Endothelial cell of umbilical vein (primary cell): ENCODE results near the gene PHF23. TPM values are rescaled to one million over a fixed set of nuclear protein-coding genes. Genes with fewer than 3 reads are reported as not detected.

Source experiments
- BruUV-seq: library from RNA; stranded (reverse); fragments of 400-500 nt; replicated peaks from 2 replicates; lab custom pipeline; 2021; lab: Mats Ljungman, UMichigan
- CTCF ChIA-PET: fragments of 300-600, 350-600 bp; sonication (Branson Sonifier 250); formaldehyde crosslinking; loops from one replicate; lab custom pipeline; 2021; ENCODE audit warnings: antibody characterized with exemption, inconsistent platforms; lab: Charles Lee
- POLR2A ChIA-PET: fragments of 300-600, 350-600 bp; sonication (Branson Sonifier 250); formaldehyde crosslinking; loops from one replicate; lab custom pipeline; 2021; ENCODE audit warnings: antibody characterized with exemption, inconsistent platforms; lab: Charles Lee
- DNase-seq: peaks from one replicate; pipeline ENCODE4 v3.0.0-alpha.2; 2011; ENCODE audit warnings: low read depth, low spot score
- FAIRE-seq: peaks from 2 replicates; lab custom pipeline; 2011; peaks lifted over from hg19 to GRCh38; lab: Jason Lieb, UNC
- H2AFZ ChIP-seq: 2 replicates; pipeline ENCODE4 v1.6.0; 2012; ENCODE audit warnings: low read depth, low read length, control low read depth, inconsistent platforms
- H3K27ac ChIP-seq: 2 replicates; pipeline ENCODE4 v1.5.1; 2011; ENCODE audit warnings: low read depth, mild to moderate bottlenecking, control low read depth, low read length, moderate library complexity; ENCODE audit not compliant: insufficient read depth
- H3K27me3 ChIP-seq, 2 experiments: 2 replicates each; pipeline versions ENCODE4 v1.6.0 to v1.6.1; 2011; ENCODE audit warnings: low read length in 2 of 2, mixed read lengths in 1 of 2; ENCODE audit not compliant: control insufficient read depth in 2 of 2, insufficient read depth in 2 of 2
- H3K36me3 ChIP-seq, 2 experiments: 2 replicates in 1 of 2; 3 replicates in 1 of 2; pipeline ENCODE4 v1.5.1; 2011; ENCODE audit warnings: low read length in 2 of 2, mild to moderate bottlenecking in 1 of 2, moderate library complexity in 1 of 2; ENCODE audit not compliant: control insufficient read depth in 2 of 2, insufficient read depth in 2 of 2; ENCODE audit errors: extremely low read depth in 1 of 2
- H3K4me1 ChIP-seq: 3 replicates; pipeline ENCODE4 v1.5.1; 2011; ENCODE audit warnings: mild to moderate bottlenecking, low read length; ENCODE audit not compliant: control insufficient read depth, insufficient read depth; ENCODE audit errors: extremely low read depth
- H3K4me2 ChIP-seq: 2 replicates; pipeline ENCODE4 v1.6.1; 2011; ENCODE audit warnings: low read length, control low read depth, mixed read lengths; ENCODE audit not compliant: insufficient read depth
- H3K4me3 ChIP-seq, 3 experiments: fragments of 200-600 bp in 1 of 3; sonication (generic), shearing (Covaris generic) in 1 of 3; replicated peaks in 1 of 3; 2 replicates each; pipeline ENCODE4 v1.5.1; 2011 to 2016; ENCODE audit warnings: control low read depth in 3 of 3, low read length in 3 of 3, mild to moderate bottlenecking in 2 of 3, inconsistent platforms in 1 of 3, low read depth in 1 of 3, moderate library complexity in 1 of 3; ENCODE audit not compliant: insufficient read depth in 1 of 3
- H3K79me2 ChIP-seq: 2 replicates; pipeline ENCODE4 v1.6.0; 2012; ENCODE audit warnings: low read length, inconsistent platforms; ENCODE audit not compliant: control insufficient read depth, insufficient read depth
- H3K9ac ChIP-seq: replicated peaks from 2 replicates; pipeline ENCODE3; 2011; ENCODE audit warnings: low read length, control low read depth; ENCODE audit not compliant: insufficient read depth; ENCODE audit errors: extremely low read depth
- H3K9me1 ChIP-seq: replicated peaks from 3 replicates; pipeline ENCODE4 v1.6.0; 2011; ENCODE audit warnings: mild to moderate bottlenecking, low read length; ENCODE audit not compliant: control insufficient read depth, insufficient read depth; ENCODE audit errors: extremely low read depth
- H3K9me3 ChIP-seq: replicated peaks from 2 replicates; pipeline ENCODE4 v1.5.1; 2012; ENCODE audit warnings: low read length, inconsistent platforms; ENCODE audit not compliant: control insufficient read depth, insufficient read depth
- H4K20me1 ChIP-seq: replicated peaks from 2 replicates; pipeline ENCODE3; 2011; ENCODE audit warnings: mild to moderate bottlenecking, low read length; ENCODE audit not compliant: control insufficient read depth, insufficient read depth; ENCODE audit errors: extremely low read depth
- EZH2 ChIP-seq: IDR thresholded peaks from 2 replicates; pipeline ENCODE4 v1.6.1; 2012; ENCODE audit warnings: borderline replicate concordance, low read depth, mild to moderate bottlenecking, moderate library complexity, low read length, inconsistent platforms; ENCODE audit not compliant: severe bottlenecking
- FOS ChIP-seq: IDR thresholded peaks from 2 replicates; pipeline ENCODE4 v1.6.1; 2011; ENCODE audit warnings: mild to moderate bottlenecking, low read length, moderate library complexity, borderline replicate concordance; ENCODE audit not compliant: insufficient read depth
- GATA2 ChIP-seq: IDR thresholded peaks from 2 replicates; pipeline ENCODE4 v1.7.0; 2011; ENCODE audit warnings: low read depth, mild to moderate bottlenecking, moderate library complexity, mixed read lengths, low read length; ENCODE audit not compliant: insufficient read length, insufficient read depth
- JUN ChIP-seq: IDR thresholded peaks from 2 replicates; pipeline ENCODE4 v1.6.1; 2011; ENCODE audit warnings: borderline replicate concordance, low read depth; ENCODE audit not compliant: insufficient read length, insufficient read depth
- MYC ChIP-seq: IDR thresholded peaks from one replicate; pipeline ENCODE4 v1.6.1; 2011; ENCODE audit warnings: mild to moderate bottlenecking, low read depth, low read length
- POLR2AphosphoS5 ChIP-seq: IDR thresholded peaks from 2 replicates; pipeline ENCODE4 v1.6.1; 2012; ENCODE audit warnings: low read depth, mild to moderate bottlenecking, control low read depth, low read length, moderate library complexity; ENCODE audit not compliant: insufficient read depth
- dilution Hi-C: fragments of 300-500 bp; cut with MboI; formaldehyde crosslinking; loops from one replicate; pipeline ENCODE4 v1.15.0; 2019; ENCODE audit warnings: low sequenced_read_pairs; ENCODE audit not compliant: extremely low pct_ligation_motif_present
- intact Hi-C: fragments of 100-400 bp; cut with micrococcal nuclease; formaldehyde crosslinking; loops from one replicate; pipeline ENCODE4 v1.10.0; 2022
- polyA plus RNA-seq, 4 experiments: library from polyadenylated mRNA; depleted of rRNA in 3 of 4; stranded (reverse) in 3 of 4; unstranded in 1 of 4; fragments of >200 nt; gene quantifications; 2 replicates each; pipeline versions ENCODE4 v1.2.1 to v1.2.3, GENCODE V29; 2011 to 2012; ENCODE audit warnings: missing spikeins in 1 of 4
- total RNA-seq: library from RNA; stranded (reverse); gene quantifications from 2 replicates; pipeline ENCODE4 v1.2.3, GENCODE V29; 2021
- TF ChIP-seq, protein P1 (sequence below), 2 donors: IDR thresholded peaks; 1 replicate in 1 of 2; 2 replicates in 1 of 2; pipeline ENCODE4 v1.5.1; 2011; ENCODE audit warnings: low read length in 2 of 2, mild to moderate bottlenecking in 2 of 2, moderate library complexity in 2 of 2, control low read depth in 1 of 2, inconsistent platforms in 1 of 2, low read depth in 1 of 2; ENCODE audit not compliant: insufficient read depth in 1 of 2; ENCODE audit errors: extremely low read depth in 1 of 2
- TF ChIP-seq, protein P2 (sequence below): IDR thresholded peaks from 2 replicates; pipeline ENCODE4 v1.6.1; 2011; ENCODE audit not compliant: insufficient read depth, insufficient read length

Gene PHF23
- total and polyA plus RNA-seq, 2 donors (not counting 3 experiments of a cell fraction or from before 2014, with no cell fraction given), result 35.6 to 54.7 TPM

DNA sequence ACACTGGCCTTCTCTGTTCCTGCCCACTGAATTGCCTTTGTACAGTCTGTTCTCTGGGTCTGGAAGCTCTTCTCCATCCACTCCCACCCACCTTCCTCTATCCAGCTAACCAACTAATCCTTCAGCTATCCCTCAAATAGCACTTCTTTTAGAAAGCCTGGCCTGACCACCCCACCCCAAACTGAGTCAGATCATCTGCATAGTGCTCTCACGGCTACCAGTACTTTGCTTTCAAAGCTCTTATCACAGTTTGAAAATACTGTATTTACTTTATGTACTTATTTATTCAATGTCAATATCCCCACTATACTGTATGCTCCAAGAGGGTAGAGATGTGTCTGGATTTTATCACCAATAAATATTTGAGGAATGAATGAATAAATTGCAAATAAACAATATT, 27.5 kb upstream of the PHF23 start:
- H3K9me3 ChIP-seq, result no peaks in the 10 kb centered on the region
- no peak overlapping the region for H3K4me3 ChIP-seq
- H3K4me1 ChIP-seq, result peaks cover 25% of the 10 kb centered on the region
- no peak overlapping the region for H3K9ac ChIP-seq
- BruUV-seq, result no TSS peak
- no peaks in the 10 kb centered on the region for H3K9me1 ChIP-seq
- H3K27ac ChIP-seq, result no peak overlapping the region
- no peak overlapping the region for H2AFZ ChIP-seq
- DNase-seq (no peak), FAIRE-seq (no peak)
- CTCF ChIA-PET, result interaction anchor here (0.9 to 2.9 kb wide), 4 partner anchors 15 to 46 kb away, joined by 3 to 14 read pairs (median 3); partner anchors contain the start of gene SLC2A4
- H3K79me2 ChIP-seq, result no peaks in the 10 kb centered on the region
- TF ChIP-seq FOS (no peak), JUN (no peak), EZH2 (no peak), GATA2 (no peak)
- TF ChIP-seq, protein P1, sequence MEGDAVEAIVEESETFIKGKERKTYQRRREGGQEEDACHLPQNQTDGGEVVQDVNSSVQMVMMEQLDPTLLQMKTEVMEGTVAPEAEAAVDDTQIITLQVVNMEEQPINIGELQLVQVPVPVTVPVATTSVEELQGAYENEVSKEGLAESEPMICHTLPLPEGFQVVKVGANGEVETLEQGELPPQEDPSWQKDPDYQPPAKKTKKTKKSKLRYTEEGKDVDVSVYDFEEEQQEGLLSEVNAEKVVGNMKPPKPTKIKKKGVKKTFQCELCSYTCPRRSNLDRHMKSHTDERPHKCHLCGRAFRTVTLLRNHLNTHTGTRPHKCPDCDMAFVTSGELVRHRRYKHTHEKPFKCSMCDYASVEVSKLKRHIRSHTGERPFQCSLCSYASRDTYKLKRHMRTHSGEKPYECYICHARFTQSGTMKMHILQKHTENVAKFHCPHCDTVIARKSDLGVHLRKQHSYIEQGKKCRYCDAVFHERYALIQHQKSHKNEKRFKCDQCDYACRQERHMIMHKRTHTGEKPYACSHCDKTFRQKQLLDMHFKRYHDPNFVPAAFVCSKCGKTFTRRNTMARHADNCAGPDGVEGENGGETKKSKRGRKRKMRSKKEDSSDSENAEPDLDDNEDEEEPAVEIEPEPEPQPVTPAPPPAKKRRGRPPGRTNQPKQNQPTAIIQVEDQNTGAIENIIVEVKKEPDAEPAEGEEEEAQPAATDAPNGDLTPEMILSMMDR (IDR thresholded peaks at IDR 0.05; ENCODE audit: extremely low read depth in 1 of 2, insufficient read depth in 1 of 2, low read depth in 1 of 2, low read length in 2 of 2), result no peak
- POLR2A ChIA-PET, result no interaction called here
- peaks cover 0 to 3% of the 10 kb centered on the region in 2 experiments for H3K27me3 ChIP-seq
- H4K20me1 ChIP-seq, result no peaks in the 10 kb centered on the region
- dilution Hi-C loops (no loop called here), intact Hi-C loops (no loop called here)
- H3K4me2 ChIP-seq, result no peak overlapping the region
- no peaks in the 10 kb centered on the region for H3K36me3 ChIP-seq

DNA sequence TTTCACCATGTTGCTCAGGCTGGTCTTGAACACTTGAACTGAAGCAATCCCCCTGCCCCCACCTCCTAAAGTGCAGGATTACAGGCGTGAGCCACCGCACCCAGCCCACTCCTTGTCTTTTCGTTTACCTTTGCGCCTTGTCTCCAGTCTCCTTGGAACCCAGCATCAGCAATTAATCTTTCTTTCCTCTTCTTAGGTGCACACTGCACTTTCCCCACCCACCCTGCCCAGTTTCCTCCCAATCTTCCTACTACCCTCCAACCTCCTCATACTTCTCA, 24.5 kb upstream of the PHF23 start:
- Histone ChIP-seq H3K9me1 (no peaks in the 10 kb centered on the region), H3K36me3 (peaks cover 0 to 3% of the 10 kb centered on the region in 2 experiments), H4K20me1 (no peaks in the 10 kb centered on the region), H3K27ac (no peak overlapping the region), H3K27me3 (no peaks in the 10 kb centered on the region), H3K4me1 (peaks cover 26% of the 10 kb centered on the region), H3K9ac (no peak overlapping the region), H2AFZ (no peak overlapping the region), H3K79me2 (no peaks in the 10 kb centered on the region), H3K4me3 (no peak overlapping the region), H3K4me2 (no peak overlapping the region), H3K9me3 (no peaks in the 10 kb centered on the region)
- no peak for FAIRE-seq
- no peak for DNase-seq
- TF ChIP-seq JUN (no peak), MYC (no peak), GATA2 (no peak), POLR2AphosphoS5 (no peak), EZH2 (no peak), FOS (no peak)
- TF ChIP-seq, protein P2, sequence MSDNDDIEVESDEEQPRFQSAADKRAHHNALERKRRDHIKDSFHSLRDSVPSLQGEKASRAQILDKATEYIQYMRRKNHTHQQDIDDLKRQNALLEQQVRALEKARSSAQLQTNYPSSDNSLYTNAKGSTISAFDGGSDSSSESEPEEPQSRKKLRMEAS, result no peak
- TF ChIP-seq, protein P1 (IDR thresholded peaks at IDR 0.05; ENCODE audit: extremely low read depth in 1 of 2, insufficient read depth in 1 of 2, low read depth in 1 of 2, low read length in 2 of 2), result no peak
- ChIA-PET CTCF (interaction anchor here (0.6 to 1.6 kb wide), 4 partner anchors 12 to 93 kb away, joined by 3 to 4 read pairs (median 4); no protein-coding TSS in a partner anchor), POLR2A (interaction anchor here (0.6 kb wide), 1 partner anchor 668 kb away, joined by 9 read pairs; no protein-coding TSS in a partner anchor)
- no TSS peak for BruUV-seq
- dilution Hi-C loops (no loop called here), intact Hi-C loops (no loop called here)
